ENCODE data around the gene ITGA3.

DNA sequence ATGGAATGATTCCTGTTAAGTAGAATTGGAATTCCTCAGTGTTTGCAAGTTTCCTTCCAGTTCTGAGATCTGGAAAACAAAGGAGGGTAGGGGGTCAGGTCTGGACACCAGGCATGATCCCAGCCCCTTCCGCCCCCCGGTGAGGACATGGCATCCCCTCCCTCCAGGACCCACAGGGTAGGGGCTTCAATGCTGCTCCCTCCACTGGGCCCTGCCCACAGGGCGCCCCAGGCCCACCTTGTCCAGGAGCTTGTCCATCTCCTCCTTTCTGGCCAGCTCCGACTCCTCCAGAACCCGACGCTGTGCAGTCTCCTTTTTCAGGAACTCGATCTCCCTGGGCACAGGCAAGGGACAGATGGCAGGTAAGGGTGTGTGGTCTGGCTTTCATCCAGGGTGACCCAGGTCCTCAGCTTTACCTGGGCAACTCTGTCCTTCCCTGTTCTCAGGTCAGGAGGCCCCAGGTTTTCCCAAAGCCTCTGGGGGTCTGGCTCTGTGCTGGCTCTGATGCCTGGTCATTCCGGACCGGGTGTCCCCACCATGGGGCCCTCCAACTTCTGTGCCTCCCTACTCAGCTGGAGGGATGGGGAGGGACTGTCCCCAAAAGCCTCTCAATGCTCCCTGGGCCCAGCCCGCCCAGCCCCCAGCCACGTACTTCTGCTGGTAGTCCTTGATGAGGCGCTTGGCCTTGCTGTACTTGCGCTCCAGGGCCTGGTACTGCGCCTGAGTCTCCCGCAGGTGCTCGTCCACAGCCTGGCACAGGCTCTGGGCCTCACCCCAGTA, 79.6 kb downstream of the ITGA3 start:
- TF ChIP-seq ZFX (IDR thresholded peaks at IDR 0.05; ENCODE audit: borderline replicate concordance), result no peak
- TF ChIP-seq, protein P1, sequence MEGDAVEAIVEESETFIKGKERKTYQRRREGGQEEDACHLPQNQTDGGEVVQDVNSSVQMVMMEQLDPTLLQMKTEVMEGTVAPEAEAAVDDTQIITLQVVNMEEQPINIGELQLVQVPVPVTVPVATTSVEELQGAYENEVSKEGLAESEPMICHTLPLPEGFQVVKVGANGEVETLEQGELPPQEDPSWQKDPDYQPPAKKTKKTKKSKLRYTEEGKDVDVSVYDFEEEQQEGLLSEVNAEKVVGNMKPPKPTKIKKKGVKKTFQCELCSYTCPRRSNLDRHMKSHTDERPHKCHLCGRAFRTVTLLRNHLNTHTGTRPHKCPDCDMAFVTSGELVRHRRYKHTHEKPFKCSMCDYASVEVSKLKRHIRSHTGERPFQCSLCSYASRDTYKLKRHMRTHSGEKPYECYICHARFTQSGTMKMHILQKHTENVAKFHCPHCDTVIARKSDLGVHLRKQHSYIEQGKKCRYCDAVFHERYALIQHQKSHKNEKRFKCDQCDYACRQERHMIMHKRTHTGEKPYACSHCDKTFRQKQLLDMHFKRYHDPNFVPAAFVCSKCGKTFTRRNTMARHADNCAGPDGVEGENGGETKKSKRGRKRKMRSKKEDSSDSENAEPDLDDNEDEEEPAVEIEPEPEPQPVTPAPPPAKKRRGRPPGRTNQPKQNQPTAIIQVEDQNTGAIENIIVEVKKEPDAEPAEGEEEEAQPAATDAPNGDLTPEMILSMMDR (IDR thresholded peaks at IDR 0.05), result no peak
